HG02973 (cell line): ENCODE data around the gene RNFT2.
"Not testable (repeated sequence)": the region's sequence is repeated elsewhere in the genome, so short reads cannot be mapped to it uniquely, and the experiment has no call there.

Source experiments
- ATAC-seq: cut with Tn5 transposase; IDR thresholded peaks from one replicate; pipeline ENCODE4 v1.9.1; 2021; ENCODE audit warnings: moderate library complexity; ENCODE audit not compliant: unreplicated experiment

The RNFT2 gene

GRCh38 chr12:116742787-116743186 lies 4.7 kb downstream of the RNFT2 start:
- ATAC-seq: not testable (repeated sequence)

- ATAC-seq: no peak
Measured at GRCh38 chr12:116744766-116745165, 6.7 kb downstream of the RNFT2 start.

DNA sequence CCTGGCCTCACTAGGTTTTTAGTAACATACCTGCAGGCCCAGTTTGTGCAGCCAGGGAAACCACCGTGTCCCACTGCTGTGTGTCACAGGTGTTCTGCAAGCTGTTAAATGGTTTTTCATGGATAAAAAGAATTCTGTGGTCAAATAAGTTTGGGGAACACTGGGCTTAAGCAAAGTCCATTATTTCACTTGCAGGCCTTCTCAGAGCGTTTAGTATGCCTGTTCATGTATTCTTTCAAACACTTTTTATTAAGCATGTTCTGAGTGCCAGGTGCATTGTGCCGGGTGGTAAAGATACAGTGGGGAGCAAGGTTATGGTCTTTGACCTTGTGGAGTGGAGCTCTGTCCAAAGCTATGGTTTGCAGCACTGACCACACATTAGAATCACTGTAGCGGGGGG lies 7.4 kb downstream of the RNFT2 start:
- ATAC-seq: no peak

DNA sequence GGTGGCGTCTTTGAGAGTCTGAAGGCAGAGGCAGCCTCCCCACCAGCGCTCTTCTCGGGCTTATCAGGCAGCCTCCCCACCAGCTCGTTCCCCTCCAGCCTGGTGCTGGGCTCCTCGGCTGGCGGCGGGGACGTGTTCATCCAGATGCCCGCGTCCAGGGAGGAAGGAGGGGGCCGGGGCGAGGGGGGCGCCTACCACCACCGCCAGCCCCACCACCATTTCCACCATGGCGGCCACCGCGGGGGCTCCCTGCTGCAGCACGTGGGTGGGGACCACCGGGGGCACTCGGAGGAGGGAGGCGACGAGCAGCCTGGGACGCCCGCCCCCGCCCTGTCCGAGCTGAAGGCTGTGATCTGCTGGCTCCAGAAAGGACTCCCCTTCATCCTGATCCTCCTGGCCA lies 11.8 kb downstream of the RNFT2 start:
- ATAC-seq: no peak

DNA sequence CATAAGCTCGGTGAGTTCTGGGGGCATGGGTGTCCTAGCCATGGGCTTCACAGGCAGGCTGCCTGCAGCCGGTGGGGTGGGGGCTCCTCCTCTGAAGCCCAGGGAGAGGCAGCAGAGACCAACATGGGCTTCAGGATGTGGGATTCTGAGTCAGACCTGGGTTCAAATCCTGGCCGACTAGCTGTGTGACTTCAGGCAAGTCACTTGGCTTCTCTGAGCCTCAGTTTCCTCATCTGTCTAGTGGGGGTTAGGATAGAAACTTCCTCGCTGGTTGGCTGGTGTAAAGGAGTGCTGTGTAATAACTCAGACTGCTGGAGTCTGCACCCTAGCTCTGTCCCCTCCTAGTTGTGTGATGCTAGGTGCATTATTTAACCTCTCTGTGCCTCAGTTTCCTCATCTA lies 12.2 kb downstream of the RNFT2 start:
- ATAC-seq: no peak

DNA sequence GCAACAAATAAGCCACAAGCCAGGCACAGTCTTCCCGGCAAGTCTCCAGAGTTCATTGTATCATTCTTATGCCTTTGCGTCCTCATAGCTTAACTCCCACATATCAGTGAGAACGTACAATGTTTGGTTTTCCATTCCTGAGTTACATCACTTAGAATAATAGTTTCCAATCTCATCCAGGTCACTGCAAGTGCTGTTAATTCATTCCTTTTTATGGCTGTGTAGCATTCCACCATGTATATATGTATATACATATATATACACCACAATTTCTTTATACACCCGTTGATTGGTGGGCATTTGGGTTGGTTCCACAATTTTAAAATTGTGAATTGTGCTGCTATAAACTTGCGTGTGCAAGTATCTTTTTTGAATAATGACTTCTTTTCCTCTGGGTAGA lies 16.0 kb downstream of the RNFT2 start:
- ATAC-seq: not testable (repeated sequence)

- not testable (repeated sequence) for ATAC-seq
Measured at GRCh38 chr12:116754783-116755182, 16.7 kb downstream of the RNFT2 start.

- no peak for ATAC-seq
Measured at GRCh38 chr12:116759783-116760621, 21.9 kb downstream of the RNFT2 start.

GRCh38 chr12:116760622-116761020 lies 22.5 kb downstream of the RNFT2 start:
- ATAC-seq: no peak

DNA sequence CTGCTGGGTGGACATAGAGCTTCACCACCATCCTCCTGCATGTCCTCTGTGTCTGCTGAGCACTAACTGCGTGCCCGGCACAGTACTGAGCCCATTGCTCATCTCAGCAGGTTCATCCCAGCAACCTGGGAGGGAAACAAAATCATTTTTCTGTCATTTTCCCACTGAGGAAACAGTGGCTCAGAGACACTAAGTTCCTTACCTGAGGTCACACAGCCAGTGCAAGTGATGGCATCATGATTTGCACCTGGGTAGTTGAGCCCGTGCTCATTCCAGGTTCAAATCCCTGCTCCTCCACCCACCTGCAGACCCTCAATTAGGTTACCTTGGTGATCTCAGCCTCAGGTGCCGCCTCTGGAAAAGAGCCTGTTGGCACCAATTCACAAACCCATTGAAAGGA lies 23.4 kb downstream of the RNFT2 start:
- no peak for ATAC-seq

DNA sequence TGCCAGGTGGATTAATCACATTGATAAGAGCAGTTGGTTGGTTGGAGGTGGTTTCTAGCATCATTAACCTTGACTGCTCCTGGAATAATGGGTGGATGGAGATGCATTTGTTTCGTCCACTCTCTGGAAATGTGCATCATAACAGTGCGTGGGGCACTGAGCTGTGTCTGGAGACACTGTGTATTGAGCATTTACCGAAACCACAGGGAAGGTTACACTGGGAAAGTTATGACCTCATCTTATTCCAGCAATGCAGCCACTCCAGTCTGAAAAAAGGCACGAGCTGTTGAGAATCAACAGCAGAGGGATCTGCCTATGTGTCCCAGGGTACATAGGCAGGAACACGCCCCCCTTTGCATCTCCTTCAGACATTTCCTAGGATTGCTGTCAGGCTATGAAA lies 27.2 kb downstream of the RNFT2 start:
- ATAC-seq: no peak

DNA sequence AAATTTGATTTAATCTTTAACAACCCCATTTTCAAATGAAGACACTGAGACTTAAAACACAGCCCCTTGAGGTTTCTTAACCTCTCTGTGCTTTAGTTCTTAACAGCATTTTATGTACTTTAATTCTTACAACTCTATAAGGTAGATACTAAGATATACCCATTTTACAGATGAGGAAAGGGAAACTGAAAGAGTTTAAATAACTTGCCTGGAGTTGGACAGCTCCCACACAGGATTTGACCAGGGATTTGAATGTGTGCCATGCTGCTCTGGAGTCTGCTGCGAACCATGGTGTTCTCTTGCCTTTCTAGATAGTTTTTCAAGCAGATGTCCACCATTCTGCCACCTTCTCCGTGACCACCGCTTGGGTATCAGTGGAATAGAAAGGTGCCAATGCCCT lies 28.2 kb downstream of the RNFT2 start:
- no peak for ATAC-seq

GRCh38 chr12:116766746-116767145 lies 28.6 kb downstream of the RNFT2 start:
- ATAC-seq: no peak

- ATAC-seq: no peak
Measured at GRCh38 chr12:116771651-116772050, 33.5 kb downstream of the RNFT2 start.

GRCh38 chr12:116773276-116773731 lies 35.2 kb downstream of the RNFT2 start:
- no peak for ATAC-seq

- no peak for ATAC-seq
Measured at GRCh38 chr12:116774020-116774419, 35.9 kb downstream of the RNFT2 start.

DNA sequence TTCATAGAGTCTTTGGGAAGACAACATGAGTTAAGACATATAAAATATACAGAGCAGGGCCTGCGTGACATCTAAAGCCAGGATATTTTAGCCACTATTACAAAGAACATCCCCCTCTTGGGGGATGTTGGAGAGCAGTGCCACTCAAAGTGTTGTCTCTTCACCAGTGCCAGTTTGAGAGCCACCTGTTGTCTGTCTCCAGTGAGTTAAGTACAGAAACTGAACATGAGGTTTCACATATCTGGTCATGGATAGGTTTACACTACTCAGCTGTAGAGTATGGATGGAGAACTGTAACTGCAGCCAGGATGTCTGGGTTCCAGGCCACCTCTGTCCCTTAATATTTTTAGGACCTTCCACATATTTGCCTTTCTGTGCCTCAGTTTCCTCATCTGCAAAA lies 39.1 kb downstream of the RNFT2 start:
- ATAC-seq: no peak

GRCh38 chr12:116779597-116779996 lies 41.5 kb downstream of the RNFT2 start:
- ATAC-seq: no peak

DNA sequence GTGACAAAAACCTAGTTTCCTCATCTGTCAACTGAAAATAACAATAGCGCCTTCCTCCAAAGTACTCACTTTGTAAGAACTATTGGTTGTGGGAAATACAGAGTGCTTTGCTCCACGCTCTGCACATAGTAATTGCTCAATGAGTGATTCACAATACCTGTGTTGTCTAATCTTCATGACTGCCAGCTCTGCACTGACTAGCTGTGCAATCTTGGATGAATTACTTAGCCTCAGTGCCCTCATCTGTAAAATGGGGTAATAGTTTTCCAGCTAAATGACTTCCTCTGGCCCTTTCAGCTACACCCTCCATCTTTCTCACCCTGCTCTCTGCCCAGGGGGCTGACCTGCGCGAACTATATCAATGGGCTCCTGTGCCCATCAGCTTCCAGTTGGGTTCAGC lies 42.8 kb downstream of the RNFT2 start:
- ATAC-seq: no peak

DNA sequence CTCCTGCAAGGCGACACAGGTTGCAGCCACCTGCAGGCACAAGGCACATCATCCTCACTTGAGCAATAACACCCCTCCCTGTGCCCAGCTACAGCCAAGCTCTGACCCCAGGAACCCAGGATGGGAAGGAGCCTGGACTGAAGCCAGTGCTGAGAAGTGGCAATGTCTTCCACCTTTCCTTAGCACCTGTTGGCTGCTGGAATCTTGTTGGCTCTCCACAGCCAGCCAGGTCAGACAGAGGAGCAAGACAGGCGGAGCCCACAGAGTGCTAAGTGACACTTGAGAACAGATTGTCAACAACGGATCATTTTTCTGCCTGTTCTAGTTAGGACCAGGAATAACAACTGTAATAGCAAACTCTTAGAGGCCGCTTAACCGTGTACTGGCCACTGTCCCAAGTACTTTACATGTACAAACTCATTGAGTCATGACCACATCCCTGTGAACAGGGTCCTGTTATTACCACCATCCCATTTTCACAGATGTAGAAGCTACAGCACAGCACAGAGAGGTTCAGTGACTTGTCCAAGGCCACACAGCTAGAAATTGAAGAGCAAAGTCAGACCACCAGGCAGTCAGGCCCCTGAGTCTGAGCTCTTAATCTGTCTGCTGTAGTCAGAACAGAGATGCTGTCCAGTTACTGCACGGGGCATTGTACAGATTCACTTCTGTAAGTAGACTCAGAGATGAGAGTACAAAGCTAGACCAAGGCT lies 45.6 kb downstream of the RNFT2 start:
- no peak for ATAC-seq

- no peak for ATAC-seq
Measured at GRCh38 chr12:116784238-116784612, 46.1 kb downstream of the RNFT2 start.

- ATAC-seq: not testable (repeated sequence)
Measured at GRCh38 chr12:116789562-116789961, 51.4 kb downstream of the RNFT2 start.
